CD4-positive, alpha-beta T cell treated with Interleukin-2 at 100 ng/mL for 4 hours (primary cell): ENCODE data around the gene PMEPA1.

Experiments used
- DNase-seq: peaks from one replicate; pipeline ENCODE4 v3.0.0-alpha.2; 2020; ENCODE audit warnings: low spot score

The PMEPA1 gene

DNA sequence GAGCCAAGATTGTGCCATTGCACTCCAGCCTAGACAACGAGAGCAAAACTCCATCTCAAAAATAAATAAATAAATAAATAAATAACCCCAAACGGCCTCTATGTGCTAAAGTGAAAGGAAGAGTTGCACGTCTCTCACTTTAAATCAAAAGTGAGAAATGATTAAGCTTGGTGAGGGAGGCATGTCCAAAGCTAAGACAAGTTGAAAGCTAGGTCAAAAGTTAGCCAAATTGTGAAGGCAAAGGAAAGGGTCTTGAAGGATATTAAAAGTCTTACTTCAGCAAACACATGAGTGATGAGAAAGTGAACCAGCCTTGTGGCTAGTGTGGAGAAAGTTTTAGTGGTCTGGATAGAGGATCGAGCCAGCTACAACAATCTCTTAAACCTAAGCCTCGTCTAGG lies 103.9 kb downstream of the PMEPA1 start:
- DNase-seq = no peak

DNA sequence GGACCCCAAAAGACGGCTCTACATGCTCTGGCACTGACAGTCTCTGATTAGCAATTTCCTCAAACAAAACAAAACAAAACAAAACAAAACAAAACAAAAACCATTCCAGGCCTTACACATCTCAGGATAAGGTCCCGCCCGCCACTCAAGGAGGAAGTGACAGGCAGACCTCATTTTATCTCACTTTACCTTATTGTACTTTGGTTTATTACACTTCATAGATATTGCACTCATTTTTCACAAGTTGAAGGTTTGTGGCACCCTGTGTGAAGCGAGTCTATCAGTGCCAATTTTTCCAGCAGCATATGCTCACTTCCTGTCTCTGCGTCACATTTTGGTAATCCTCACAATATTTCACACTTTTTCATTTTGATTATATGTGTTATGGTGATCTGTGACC lies 104.8 kb downstream of the PMEPA1 start:
- DNase-seq = peak; percentile 51

DNA sequence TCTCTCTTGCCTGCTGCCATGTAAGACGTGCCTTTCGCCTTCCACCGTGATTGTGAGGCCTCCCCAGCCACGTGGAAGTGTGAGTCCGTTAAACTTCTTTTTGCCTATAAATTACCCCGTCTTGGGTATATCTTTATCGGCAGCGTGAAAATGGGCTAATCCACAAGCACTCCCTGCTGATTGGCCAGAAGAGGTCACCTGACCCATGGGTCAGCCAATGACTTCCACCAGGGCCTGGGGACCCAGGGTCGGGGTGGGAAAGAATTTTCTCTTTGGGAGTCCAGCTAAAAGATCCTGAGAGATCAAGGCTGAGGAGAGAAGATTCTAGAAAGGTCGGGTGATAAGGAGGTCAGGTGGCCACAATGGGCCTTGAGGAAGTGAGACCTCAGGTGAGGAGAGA lies 106.7 kb downstream of the PMEPA1 start:
- no peak for DNase-seq

DNA sequence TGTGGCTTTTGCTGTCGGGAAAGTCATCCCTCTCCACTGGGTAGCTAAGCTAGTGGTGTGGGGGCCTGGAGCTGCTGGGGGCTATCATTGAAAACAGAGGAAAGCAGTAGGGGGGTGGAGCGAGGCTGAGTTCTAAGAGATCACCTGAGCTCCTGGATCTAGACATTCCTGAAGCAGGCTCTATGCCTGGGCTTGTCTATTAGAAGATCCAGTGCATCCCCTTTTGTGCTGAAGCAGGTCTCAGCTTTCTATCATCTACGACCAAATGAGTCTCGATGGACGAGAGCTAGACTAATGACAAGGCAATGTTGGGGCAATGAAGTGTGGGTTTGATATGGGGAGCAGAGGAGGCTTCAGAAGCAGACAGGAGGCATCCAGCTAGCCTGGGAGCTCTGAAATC lies 108.1 kb downstream of the PMEPA1 start:
- no peak for DNase-seq

DNA sequence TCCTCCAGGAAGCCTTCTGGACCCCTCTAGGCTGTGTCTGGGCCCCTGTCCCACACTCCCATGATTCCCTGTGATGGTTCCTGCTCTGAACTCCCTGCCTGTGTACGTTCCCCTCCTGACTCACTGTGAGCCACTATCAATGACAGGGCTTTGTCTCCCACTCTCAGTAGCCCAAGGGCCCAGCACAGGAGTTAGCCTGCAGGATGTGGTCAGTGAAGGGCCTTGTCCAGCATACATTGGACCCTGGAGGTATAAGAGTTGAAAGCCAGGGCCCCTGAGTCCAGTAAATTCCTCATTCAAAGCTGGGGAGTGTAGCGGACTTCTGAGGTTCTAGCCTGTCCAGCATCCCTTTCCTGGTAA lies 108.6 kb downstream of the PMEPA1 start:
- no peak for DNase-seq

DNA sequence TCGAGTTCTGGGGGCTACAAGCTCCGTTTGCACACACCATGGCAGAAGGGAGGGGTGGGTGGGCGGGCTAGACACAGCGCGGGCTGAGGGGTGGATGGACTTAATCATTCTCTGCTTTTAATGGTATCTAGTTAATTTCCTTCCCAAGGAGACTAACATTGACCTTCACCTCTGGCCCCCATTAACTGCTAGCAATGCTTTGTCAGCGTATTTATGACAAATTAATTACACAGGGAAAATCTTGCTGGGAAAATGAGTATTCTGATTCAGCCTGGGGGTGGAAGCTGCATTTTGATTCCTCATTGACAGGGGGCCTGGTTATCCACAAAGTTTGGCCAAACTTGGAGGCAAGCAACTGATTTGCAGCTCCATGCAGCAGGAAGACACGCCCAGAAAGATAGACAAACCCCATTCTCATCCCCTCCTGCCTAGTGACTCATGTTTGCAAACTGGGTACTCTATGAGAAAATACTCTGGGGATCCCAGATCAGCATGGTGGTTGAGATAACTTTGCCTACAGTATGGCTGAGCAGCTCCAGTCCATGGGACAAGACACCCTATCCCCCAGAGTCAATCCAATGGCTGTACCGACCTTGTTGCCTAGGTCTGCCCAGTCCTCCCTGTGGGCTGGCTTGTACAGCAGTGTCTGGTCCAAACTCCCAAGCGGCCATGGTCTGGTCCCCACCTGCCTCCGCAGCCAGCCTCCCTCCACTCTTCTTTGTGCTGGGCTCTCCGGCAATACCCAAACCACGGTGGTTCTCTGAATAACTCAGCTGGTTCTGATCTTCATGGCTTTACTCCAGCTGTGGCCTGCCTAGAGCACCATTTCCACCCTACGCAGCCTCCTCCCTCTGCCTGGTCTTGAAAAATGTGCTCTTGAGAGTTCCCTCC lies 109.2 kb downstream of the PMEPA1 start:
- DNase-seq = no peak

DNA sequence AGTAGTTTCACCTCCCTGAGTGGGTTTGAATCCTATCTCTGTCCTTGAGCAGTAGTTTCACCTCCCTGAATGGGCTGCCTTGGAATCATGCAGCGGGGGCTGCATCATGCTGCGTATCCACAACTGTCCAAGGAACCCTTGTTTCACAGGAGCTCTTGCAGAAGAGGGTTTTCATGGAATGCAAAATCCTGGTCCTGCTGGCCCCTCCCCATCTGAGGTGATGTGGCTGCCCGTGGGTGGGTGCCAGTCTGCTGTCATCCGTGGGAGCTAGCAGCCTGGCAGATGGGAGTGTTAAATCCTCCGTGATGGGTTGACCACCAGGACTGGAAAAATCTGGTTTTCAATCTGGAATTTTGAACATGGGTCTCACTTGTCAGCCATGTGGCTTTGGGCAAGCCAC lies 111.3 kb downstream of the PMEPA1 start:
- DNase-seq = no peak
